Activated CD4-positive, CD25-positive, alpha-beta regulatory T cell (primary cell): ENCODE measurements around the gene UBE2G1.

Experiments used
- DNase-seq, 4 experiments: peaks; one replicate each; lab custom pipeline; 2025; lab: John Stamatoyannopoulos, UW

UBE2G1 gene

GRCh38 chr17:4334332-4334731, 32.1 kb downstream of the UBE2G1 start:
- DNase-seq = no peak

DNA sequence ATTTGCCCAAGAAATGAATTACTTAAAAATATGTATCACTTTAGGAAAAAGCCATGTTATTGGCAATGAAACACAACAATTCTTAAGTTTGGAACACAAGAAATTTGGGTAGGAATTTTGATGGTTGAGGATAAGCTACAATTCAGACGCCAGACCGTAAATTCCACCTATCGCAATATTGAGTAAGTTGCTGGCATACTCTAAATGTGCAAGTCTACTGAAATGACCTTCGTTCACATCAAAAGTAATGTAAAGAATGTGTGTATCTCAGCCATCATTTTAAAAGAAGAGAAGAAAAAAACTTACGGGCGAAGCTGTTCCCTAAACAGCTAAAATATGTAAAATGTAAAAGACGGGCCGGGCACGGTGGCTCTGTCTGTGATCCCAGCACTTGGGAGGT, 33.4 kb downstream of the UBE2G1 start:
- no peak for DNase-seq

DNA sequence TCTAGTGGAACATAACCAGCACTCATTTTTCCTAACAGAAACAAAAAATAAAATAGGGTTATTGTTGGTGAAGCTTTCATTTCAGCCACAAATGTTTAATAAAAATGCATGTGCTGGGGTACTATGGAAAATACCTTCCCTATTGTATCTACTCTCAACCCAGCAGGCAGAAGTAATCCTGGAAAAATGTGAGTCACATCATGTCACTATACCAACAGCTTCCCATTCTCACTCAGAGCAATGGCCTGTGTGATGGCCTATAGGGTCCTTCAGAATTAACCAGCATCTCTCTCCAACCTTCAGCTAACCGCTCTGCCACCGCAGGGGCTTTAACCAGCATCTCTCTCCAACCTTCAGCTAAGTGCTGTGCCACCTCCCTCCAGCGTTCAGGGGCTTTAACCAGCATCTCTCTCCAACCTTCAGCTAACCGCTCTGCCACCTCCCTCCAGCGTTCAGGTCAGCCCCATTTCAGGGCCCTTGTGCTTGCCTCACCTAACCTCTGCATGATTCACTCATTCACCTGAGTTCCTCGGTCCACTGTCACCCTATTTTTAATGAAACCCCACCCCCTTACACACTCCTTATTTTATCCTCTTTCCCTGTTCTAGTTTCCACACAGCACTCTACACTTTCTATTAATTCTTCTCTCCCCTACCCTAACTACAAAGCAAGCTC, 34.0 kb downstream of the UBE2G1 start:
- no peak for DNase-seq

- DNase-seq = no peak
Observed at GRCh38 chr17:4331614-4332013, 34.9 kb downstream of the UBE2G1 start.

DNA sequence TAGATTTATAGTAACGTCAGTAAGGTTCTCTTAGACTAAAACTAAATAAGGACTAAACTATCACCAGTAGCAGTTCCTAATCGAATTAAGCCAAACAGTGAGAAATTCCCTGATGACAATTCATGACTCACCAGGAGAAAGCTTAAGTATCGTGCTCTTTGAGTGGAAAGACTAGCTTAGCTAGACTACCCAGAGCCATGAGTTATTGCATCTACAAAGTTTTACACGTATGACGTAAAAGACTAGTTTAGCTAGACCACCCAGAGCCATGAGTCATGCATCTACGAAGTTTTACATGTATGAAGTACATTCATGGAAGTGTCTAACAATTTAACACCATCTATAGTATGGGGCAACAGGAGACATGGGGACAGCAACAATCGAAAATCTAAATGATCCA, 36.6 kb downstream of the UBE2G1 start:
- DNase-seq = no peak

DNA sequence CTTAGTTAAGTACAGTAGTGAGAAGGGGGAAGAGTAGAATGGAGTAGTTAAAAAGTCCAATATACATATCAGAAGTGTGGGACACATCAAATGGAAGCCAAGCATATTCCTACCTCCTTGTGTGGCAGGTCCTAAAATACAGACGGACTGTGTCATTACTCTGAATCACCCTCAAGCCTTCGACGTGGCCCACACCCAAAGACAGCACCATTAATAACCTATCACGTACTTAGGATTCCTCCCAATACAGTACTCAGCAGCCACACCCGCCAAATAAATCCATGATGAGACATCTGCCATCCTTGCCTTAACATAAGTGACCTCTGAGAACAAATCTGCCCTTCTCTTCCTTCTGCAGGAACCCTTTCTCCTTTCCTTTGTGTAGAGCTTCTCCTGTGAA, 38.9 kb downstream of the UBE2G1 start:
- DNase-seq = no peak

GRCh38 chr17:4326608-4327007, 39.9 kb downstream of the UBE2G1 start:
- DNase-seq = no peak

GRCh38 chr17:4326112-4326511, 40.4 kb downstream of the UBE2G1 start:
- DNase-seq = no peak

- DNase-seq = no peak
Observed at GRCh38 chr17:4324463-4324862, 42.0 kb downstream of the UBE2G1 start.

DNA sequence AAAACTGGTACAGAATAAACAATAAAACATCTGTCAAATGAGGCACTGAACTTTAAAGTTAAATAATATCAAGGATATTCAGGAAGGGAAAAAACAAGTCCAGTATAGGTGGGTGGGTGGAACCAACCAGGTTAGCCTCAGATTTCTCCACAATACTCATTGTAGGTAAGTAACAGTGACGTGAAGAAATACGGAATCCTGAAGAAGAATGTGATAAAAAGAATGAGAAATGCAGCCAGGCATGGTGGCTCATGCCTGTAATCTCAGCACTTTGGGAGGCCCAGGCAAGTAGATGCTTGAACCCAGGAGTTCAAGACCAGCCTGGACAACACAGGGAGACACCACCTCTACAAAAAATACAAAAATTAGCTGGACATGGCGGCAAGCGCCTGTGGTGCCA, 47.3 kb downstream of the UBE2G1 start:
- no peak for DNase-seq

DNA sequence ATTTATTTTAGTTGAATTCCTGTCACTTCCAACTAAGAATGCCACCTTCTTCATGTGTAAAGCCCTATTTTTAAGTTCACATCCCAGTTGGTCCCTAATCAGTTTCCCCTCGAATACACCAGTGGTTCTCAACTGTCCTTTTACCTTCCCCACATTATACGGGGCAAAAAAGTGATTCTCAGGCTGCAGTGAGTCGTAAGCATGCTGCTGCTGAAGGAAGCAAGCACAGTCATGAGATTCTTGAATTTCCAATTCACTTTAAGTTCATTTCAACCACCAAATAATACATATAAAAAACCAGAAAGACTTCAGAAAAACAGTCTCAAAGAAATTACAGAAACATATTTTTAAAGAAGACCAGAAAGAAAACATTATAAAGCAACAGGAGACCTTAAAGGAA, 47.9 kb downstream of the UBE2G1 start:
- DNase-seq = no peak

- no peak for DNase-seq
Observed at GRCh38 chr17:4318186-4318585, 48.3 kb downstream of the UBE2G1 start.

GRCh38 chr17:4317610-4318009, 48.9 kb downstream of the UBE2G1 start:
- no peak for DNase-seq

DNA sequence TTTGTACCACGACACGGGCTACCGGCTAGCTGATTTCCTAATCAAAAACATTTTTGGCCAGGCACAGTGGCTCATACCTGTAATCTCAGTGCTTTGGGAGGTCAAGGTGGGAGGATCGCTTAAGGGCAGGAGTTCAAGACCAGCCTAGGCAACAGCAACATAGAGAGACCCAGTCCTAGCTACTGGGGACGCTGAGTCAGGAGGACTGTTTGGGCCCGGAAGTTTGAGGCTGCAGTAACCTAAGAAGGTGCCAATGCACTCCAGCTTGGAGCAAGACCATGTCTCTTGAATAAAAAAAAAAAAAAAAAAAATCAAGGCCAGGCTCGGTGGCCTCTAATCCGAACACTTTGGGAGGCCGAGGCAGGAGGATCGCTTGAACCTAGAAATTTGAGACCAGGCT, 49.8 kb downstream of the UBE2G1 start:
- DNase-seq = no peak

- DNase-seq = no peak
Observed at GRCh38 chr17:4314618-4315017, 51.9 kb downstream of the UBE2G1 start.

DNA sequence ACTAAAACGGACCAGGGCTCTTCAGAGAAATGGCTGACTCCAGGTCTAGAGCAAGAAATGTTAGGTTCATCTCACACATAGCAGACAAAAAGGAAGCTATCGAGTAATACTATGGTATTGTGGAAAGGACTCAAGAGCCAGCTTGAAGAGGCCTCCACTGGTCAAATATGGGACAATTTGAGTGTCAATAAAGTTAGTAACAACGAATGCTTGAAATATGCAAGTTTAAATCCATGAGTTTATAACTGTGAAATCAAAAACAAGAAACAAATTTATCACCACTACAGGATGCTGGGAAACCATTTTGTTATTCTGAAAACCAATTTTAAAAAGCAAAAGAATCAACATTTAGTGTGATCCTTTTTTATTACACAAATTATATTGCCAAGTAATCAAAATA, 52.3 kb downstream of the UBE2G1 start:
- no peak for DNase-seq

DNA sequence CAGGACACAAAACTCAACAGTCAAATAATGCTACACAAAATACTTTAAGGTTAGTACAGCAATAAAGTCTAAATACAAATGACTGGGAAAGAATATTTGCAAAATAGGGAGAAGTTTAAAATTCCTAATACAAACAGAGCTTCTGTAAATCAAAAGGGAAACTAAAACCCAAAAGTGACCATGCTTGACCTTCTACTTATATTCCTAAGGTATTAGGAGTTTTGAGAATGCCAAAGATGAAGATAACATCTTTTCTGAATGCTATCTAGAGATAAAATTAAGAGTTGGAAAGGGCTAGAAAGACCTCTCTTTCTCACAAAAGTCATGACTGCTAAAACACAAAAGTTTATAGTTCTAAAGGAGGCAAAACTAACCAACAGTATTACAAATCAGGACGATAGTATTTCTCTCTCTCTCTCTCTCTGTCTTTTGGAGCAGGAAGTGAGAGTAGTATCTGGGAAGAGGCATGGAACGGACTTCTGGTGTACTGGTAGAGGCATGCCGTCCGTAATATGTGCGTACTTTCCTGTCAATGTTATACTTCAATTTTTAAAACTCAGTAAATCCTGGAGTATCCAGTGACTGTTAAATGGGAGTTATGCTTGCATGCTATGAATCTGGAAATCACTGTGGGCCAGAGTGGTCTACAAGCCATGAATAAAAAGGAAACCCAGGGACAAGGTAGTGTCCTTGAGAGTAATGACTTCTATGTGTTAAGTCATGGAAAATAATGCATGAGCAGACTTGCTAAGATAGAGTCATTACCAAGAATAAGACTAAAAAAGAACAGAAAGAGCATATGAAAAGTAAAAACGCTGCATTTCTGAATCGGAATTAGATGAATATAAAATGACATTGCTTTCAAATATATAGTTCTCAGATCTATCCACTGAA, 53.0 kb downstream of the UBE2G1 start:
- DNase-seq = no peak

DNA sequence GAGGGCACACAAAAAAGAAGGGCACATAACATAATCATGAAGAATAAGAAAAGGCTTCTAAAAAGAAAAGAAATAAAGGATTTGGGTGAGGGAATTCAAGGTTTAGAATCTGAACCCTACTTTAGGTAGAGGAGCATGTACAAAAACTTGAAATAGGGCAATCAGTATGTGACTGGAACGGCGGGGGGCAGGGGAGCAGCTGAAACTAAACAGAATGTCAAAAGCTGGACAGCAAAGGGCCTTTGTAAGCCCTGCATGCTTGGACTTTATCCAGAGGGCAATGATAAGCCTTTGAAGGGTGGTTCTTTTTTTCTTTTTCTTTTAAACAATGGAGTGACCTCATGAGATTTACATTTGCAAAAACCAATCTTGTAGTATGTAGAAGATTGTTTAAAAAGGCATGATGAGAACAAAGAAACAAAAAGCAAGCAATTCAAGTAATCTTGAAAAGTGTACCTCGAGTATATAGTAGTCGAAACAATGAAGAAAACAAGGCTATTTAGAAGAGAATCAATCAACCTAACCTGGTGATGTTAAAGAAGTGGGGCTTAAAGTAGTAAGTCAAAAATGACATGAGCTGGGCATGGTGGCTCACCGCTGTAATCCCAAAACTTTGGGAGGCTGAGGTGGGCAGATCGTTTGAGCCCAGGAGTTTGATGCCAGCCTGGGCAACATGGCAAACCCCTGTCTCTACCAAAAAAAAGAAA, 56.0 kb downstream of the UBE2G1 start:
- no peak for DNase-seq

GRCh38 chr17:4309897-4310296, 56.6 kb downstream of the UBE2G1 start:
- DNase-seq = no peak

DNA sequence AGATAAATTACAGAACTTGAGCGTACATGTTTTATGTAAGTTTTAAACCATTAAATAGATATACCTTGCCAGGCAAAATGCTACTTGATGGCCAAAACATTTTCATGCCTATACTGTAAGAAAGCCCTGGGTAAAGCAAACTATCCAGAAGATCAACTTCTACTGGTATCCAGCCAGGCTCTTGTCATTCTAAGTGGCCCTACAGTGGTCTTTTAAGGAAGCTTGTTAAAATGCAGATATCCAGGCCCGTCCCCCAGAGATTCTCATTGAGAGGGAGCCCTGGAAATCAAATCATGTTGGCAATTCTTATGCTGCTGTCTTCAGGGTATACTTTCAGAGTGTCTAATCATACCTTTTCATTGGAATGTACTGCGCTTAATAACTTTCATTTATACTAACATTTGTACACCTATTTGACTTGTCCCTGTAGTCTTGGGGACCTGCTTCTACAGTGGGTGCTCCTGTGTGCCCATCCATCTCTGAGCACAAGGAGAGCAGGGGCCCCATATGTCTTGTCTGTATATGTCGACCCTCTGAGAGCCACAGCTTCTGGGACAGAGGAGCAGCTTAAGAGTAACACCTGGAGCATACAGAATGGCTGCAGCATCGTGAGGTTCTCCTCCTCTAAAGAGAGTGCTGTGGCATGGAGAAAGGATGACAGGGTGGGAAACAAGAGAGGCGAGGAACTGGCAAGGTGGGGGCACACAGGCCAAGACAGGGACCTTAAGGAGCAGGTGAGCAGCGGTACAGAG, 59.1 kb downstream of the UBE2G1 start:
- no peak for DNase-seq

GRCh38 chr17:4305224-4305623, 61.3 kb downstream of the UBE2G1 start:
- DNase-seq = no peak

DNA sequence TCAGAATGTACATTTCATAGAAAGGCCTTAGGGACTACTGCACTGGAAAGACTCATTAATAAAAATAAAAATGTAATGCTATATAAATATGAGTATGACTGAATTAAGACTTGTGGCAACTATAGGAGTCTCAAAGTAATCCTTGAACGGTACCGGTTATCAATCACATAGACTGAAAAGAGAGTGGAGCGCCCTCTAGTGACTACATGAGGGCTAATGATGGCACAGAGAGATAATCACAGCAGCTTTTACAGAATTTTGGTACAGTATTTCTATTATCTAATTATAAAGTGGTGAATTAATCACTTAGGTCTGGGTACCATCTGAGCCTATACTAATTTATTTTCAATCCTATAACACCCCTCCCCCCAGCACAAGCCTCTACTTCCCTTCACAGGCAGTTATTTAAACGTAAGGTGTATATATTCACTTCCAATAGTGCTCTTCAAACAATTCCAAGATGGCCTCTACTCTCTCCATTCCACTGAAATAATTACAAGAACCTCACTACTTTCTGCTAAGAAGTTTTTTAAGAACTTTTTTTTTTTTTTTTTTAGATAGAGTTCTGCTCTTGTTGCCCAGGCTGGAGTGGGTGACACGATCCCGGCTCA, 62.0 kb downstream of the UBE2G1 start:
- DNase-seq = peak; percentile 9 to 21 (median 15)
